H9 (cell line): Measurements from ENCODE around the gene USP6NL. TPM values are rescaled to one million over a fixed set of nuclear protein-coding genes. Genes with fewer than 3 reads are reported as not detected.

Source experiments
- DNase-seq: peaks from one replicate; pipeline ENCODE4 v3.0.0-alpha.2; 2017
- H2AFZ ChIP-seq: one replicate; pipeline ENCODE4 v1.6.1; 2013; ENCODE audit warnings: mild to moderate bottlenecking, low read length, control low read depth, moderate library complexity
- H2AK5ac ChIP-seq: 2 replicates; pipeline ENCODE4 v1.6.1; 2013; ENCODE audit warnings: low read length, control low read depth, mixed read lengths; ENCODE audit not compliant: insufficient read length
- H2BK120ac ChIP-seq: one replicate; pipeline ENCODE4 v1.6.1; 2013; ENCODE audit warnings: low read depth, mild to moderate bottlenecking, low read length, control low read depth, inconsistent platforms; ENCODE audit not compliant: poor library complexity, severe bottlenecking
- H2BK12ac ChIP-seq: 2 replicates; pipeline ENCODE4 v1.6.1; 2013; ENCODE audit warnings: low read length, control low read depth, mixed read lengths, low read depth; ENCODE audit not compliant: insufficient read length
- H2BK15ac ChIP-seq: 2 replicates; pipeline ENCODE4 v1.6.1; 2013; ENCODE audit warnings: low read depth, low read length, control low read depth
- H2BK20ac ChIP-seq: one replicate; pipeline ENCODE4 v1.6.1; 2013; ENCODE audit warnings: low read depth, mild to moderate bottlenecking, low read length, control low read depth, inconsistent platforms; ENCODE audit not compliant: poor library complexity, severe bottlenecking
- H2BK5ac ChIP-seq: 2 replicates; pipeline ENCODE4 v1.6.1; 2013; ENCODE audit warnings: low read length, control low read depth, mixed read lengths; ENCODE audit not compliant: insufficient read length
- H3K14ac ChIP-seq: 2 replicates; pipeline ENCODE4 v1.6.1; 2013; ENCODE audit warnings: low read length, control low read depth; ENCODE audit not compliant: insufficient read depth
- H3K18ac ChIP-seq: 2 replicates; pipeline ENCODE4 v1.6.1; 2013; ENCODE audit warnings: low read depth, mild to moderate bottlenecking, mixed read lengths, low read length, control low read depth; ENCODE audit not compliant: insufficient read length
- H3K23ac ChIP-seq: 2 replicates; pipeline ENCODE4 v1.6.1; 2013; ENCODE audit warnings: low read length, control low read depth, mixed read lengths, low read depth; ENCODE audit not compliant: insufficient read length
- H3K23me2 ChIP-seq: 2 replicates; pipeline ENCODE4 v1.6.1; 2013; ENCODE audit warnings: low read depth, mild to moderate bottlenecking, mixed read lengths, low read length, control low read depth; ENCODE audit not compliant: insufficient read length, poor library complexity, severe bottlenecking
- H3K27ac ChIP-seq: 2 replicates; pipeline ENCODE4 v1.5.1; 2013; ENCODE audit warnings: low read length, control low read depth, mixed read lengths, low read depth; ENCODE audit not compliant: insufficient read length
- H3K27me3 ChIP-seq: 2 replicates; pipeline ENCODE4 v1.6.1; 2013; ENCODE audit warnings: low read length, control low read depth, inconsistent platforms; ENCODE audit not compliant: insufficient read depth
- H3K4ac ChIP-seq: 2 replicates; pipeline ENCODE4 v1.6.1; 2013; ENCODE audit warnings: low read depth, mild to moderate bottlenecking, control low read depth, inconsistent platforms, low read length, moderate library complexity
- H3K4me1 ChIP-seq: 2 replicates; pipeline ENCODE4 v1.6.1; 2013; ENCODE audit warnings: low read length, control low read depth, inconsistent platforms; ENCODE audit not compliant: insufficient read depth
- H3K4me2 ChIP-seq: 2 replicates; pipeline ENCODE4 v1.6.1; 2013; ENCODE audit warnings: low read length, control low read depth, mixed read lengths; ENCODE audit not compliant: insufficient read length, insufficient read depth
- H3K56ac ChIP-seq: 2 replicates; pipeline ENCODE4 v1.6.1; 2013; ENCODE audit warnings: low read depth, mild to moderate bottlenecking, mixed read lengths, low read length, control low read depth; ENCODE audit not compliant: insufficient read length
- H3K79me1 ChIP-seq: 2 replicates; pipeline ENCODE4 v1.6.1; 2013; ENCODE audit warnings: low read depth, mild to moderate bottlenecking, moderate library complexity, low read length, control low read depth, inconsistent platforms; ENCODE audit not compliant: insufficient read depth, poor library complexity, severe bottlenecking
- H3K79me2 ChIP-seq: 2 replicates; pipeline ENCODE4 v1.6.1; 2013; ENCODE audit warnings: low read length, control low read depth, inconsistent platforms; ENCODE audit not compliant: insufficient read depth
- H3K9ac ChIP-seq: 2 replicates; pipeline ENCODE4 v1.6.1; 2013; ENCODE audit warnings: low read length, control low read depth, mixed read lengths; ENCODE audit not compliant: insufficient read length; ENCODE audit errors: extremely low read depth
- H3K9me3 ChIP-seq: one replicate; pipeline ENCODE4 v1.6.1; 2013; ENCODE audit warnings: low read depth, low read length, inconsistent platforms; ENCODE audit not compliant: control insufficient read depth
- H3T11ph ChIP-seq: one replicate; pipeline ENCODE4 v1.6.1; 2013; ENCODE audit warnings: mild to moderate bottlenecking, low read length, control low read depth, inconsistent platforms
- H4K20me1 ChIP-seq: one replicate; pipeline ENCODE4 v1.6.1; 2013; ENCODE audit not compliant: control insufficient read depth, insufficient read length, insufficient read depth
- H4K5ac ChIP-seq: 2 replicates; pipeline ENCODE4 v1.6.1; 2013; ENCODE audit warnings: low read depth, mild to moderate bottlenecking, mixed read lengths, low read length, control low read depth; ENCODE audit not compliant: insufficient read length
- H4K8ac ChIP-seq: replicated peaks from 2 replicates; pipeline ENCODE4 v1.6.1; 2013; ENCODE audit warnings: low read length, control low read depth, mixed read lengths, low read depth; ENCODE audit not compliant: insufficient read length
- H4K91ac ChIP-seq: 2 replicates; pipeline ENCODE4 v1.6.1; 2013; ENCODE audit warnings: low read depth, mild to moderate bottlenecking, moderate library complexity, mixed read lengths, low read length, control low read depth; ENCODE audit not compliant: insufficient read length
- H3K27ac Mint-ChIP-seq, 3 experiments: 2 replicates in 2 of 3; 3 replicates in 1 of 3; pipeline ENCODE4 v1.8.0; 2020 to 2021; ENCODE audit warnings: mixed read lengths in 3 of 3, mild to moderate bottlenecking in 1 of 3, moderate library complexity in 1 of 3
- H3K27me3 Mint-ChIP-seq: 2 replicates; pipeline ENCODE4 v1.8.0; 2021; ENCODE audit warnings: low read depth, mild to moderate bottlenecking, moderate library complexity, mixed read lengths
- H3K36me3 Mint-ChIP-seq, 3 experiments: 2 replicates in 2 of 3; 3 replicates in 1 of 3; pipeline ENCODE4 v1.8.0; 2020 to 2021; ENCODE audit warnings: low read depth in 3 of 3, mixed read lengths in 3 of 3; ENCODE audit not compliant: insufficient read depth in 1 of 3
- H3K4me1 Mint-ChIP-seq, 2 experiments: 2 replicates each; pipeline ENCODE4 v1.8.0; 2020; ENCODE audit warnings: mixed read lengths in 2 of 2
- H3K4me3 Mint-ChIP-seq, 2 experiments: 2 replicates in 1 of 2; 3 replicates in 1 of 2; pipeline ENCODE4 v1.8.0; 2020 to 2021; ENCODE audit warnings: mild to moderate bottlenecking in 2 of 2, mixed read lengths in 2 of 2, moderate library complexity in 1 of 2
- H3K9me3 Mint-ChIP-seq, 2 experiments: 2 replicates in 1 of 2; 3 replicates in 1 of 2; pipeline ENCODE4 v1.8.0; 2020; ENCODE audit warnings: mild to moderate bottlenecking in 2 of 2, mixed read lengths in 2 of 2, moderate library complexity in 1 of 2
- CTCF ChIP-seq: fragments of 200-600 bp; sonication (generic); conservative IDR thresholded peaks from 3 replicates; pipeline ENCODE4 v1.8.0; 2021; ENCODE audit warnings: antibody characterized with exemption, mild to moderate bottlenecking
- WGBS: extraction: QIAGEN DNeasy Blood & Tissue Kit; methylation state at CpG from one replicate; pipeline ENCODE4 v1.1.7; 2013; ENCODE audit warnings: missing lambda C conversion rate, low lambda C conversion rate, mixed read lengths; ENCODE audit not compliant: insufficient read length; ENCODE audit errors: extremely low coverage; 5-methylcytosine and 5-hydroxymethylcytosine counted together
- total RNA-seq: library from RNA; stranded (reverse); gene quantifications from 2 replicates; pipeline ENCODE4 v1.2.1, GENCODE V29; 2021

USP6NL gene
- total RNA-seq, 1 experiment from 2014 or later = 28.3 TPM

GRCh38 chr10:11441151-11441535 lies 170.3 kb downstream of the USP6NL start:
- no peak overlapping the region for H2AK5ac ChIP-seq
- H2BK12ac ChIP-seq = no peak overlapping the region
- Mint-ChIP-seq H3K27me3 (peaks cover 3% of the 10 kb centered on the region), H3K4me1 (peaks cover 47 to 57% of the 10 kb centered on the region in 2 experiments), H3K4me3 (no peak overlapping the region), H3K27ac (no peak overlapping the region), H3K36me3 (peaks cover 0 to 2% (median 0%) of the 10 kb centered on the region in 3 experiments; a peak in 2 of 7 replicates), H3K9me3 (no peaks in the 10 kb centered on the region)
- no peak overlapping the region for H3K23ac ChIP-seq
- no peak overlapping the region for H3T11ph ChIP-seq
- no peak for DNase-seq
- H3K14ac ChIP-seq = peak overlapping the region; percentile 39; the same call in 1 of the 2 replicates
- H2BK5ac ChIP-seq = no peak overlapping the region
- no peak overlapping the region for H2BK120ac ChIP-seq
- H4K91ac ChIP-seq = no peak overlapping the region
- H3K4me1 ChIP-seq = peaks cover 5% of the 10 kb centered on the region; the same call in 1 of the 2 replicates
- H3K23me2 ChIP-seq = no peaks in the 10 kb centered on the region
- no peak overlapping the region for H4K5ac ChIP-seq
- H3K9ac ChIP-seq = no peak overlapping the region
- H3K79me2 ChIP-seq = no peaks in the 10 kb centered on the region
- no peak overlapping the region for H3K56ac ChIP-seq
- WGBS = no CpG with 5 or more reads among the region's 16 CpGs
- no peaks in the 10 kb centered on the region for H4K20me1 ChIP-seq
- H2AFZ ChIP-seq = no peak overlapping the region
- no peak overlapping the region for H3K18ac ChIP-seq
- H3K9me3 ChIP-seq = no peaks in the 10 kb centered on the region
- H4K8ac ChIP-seq = no peak overlapping the region
- H3K27ac ChIP-seq = no peak overlapping the region
- no peaks in the 10 kb centered on the region for H3K79me1 ChIP-seq
- no peak overlapping the region for H3K4me2 ChIP-seq
- H2BK15ac ChIP-seq = no peak overlapping the region
- no peak overlapping the region for H3K4ac ChIP-seq
- TF ChIP-seq CTCF = no peak
- H3K27me3 ChIP-seq = no peaks in the 10 kb centered on the region
- no peak overlapping the region for H2BK20ac ChIP-seq
